ENCODE data around the gene FLVCR2. TPM values are rescaled to one million over a fixed set of nuclear protein-coding genes. Genes with fewer than 3 reads are reported as not detected.

Gene FLVCR2
- total and polyA plus RNA-seq, 2 of the 13 experiments (the other 11 are each of a cell fraction or from before 2014, with no cell fraction given), result 9.9 to 10.5 TPM

DNA sequence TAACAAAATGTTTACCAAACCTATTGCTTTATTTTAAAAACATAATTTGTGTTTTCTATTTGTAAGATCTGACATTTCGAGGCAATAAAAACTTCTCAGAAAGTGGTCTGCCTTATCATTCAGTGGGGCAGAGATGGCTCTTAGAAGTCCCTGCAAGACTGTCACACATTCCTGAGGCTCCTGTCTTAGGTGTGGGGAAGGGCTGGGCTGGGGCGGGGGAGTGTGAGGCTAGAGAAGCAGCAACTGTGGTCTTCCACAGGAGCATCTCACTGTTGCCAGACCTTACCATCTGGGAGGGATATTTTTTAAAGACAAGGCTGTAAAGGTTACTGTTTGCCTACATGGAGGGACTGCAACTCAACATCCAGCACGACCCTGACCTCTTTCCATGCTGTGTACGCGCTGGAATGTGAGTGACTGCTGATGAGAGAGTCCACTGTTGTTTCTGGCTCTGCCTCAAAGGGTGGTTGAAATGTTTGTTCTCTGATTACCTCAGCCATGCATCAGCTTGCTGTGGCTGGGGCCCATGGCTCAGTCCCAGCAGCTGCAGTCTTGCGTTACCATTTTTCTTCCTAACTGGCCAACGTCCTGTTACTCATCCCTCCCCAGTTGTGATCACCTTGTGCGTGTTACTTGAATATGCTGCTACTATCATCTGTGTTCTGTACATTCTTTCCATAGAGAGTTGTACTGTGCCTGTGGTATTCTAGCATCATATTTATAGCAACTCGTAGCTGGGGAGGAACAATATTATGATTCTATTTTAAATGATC lies 69.8 kb downstream of the FLVCR2 start (continued):
- TF ChIP-seq, protein P1, sequence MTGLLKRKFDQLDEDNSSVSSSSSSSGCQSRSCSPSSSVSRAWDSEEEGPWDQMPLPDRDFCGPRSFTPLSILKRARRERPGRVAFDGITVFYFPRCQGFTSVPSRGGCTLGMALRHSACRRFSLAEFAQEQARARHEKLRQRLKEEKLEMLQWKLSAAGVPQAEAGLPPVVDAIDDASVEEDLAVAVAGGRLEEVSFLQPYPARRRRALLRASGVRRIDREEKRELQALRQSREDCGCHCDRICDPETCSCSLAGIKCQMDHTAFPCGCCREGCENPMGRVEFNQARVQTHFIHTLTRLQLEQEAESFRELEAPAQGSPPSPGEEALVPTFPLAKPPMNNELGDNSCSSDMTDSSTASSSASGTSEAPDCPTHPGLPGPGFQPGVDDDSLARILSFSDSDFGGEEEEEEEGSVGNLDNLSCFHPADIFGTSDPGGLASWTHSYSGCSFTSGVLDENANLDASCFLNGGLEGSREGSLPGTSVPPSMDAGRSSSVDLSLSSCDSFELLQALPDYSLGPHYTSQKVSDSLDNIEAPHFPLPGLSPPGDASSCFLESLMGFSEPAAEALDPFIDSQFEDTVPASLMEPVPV (CRISPR knock-in tag; IDR thresholded peaks at IDR 0.05), result 0 out of 2 replicates have a peak, but pooled peaks have one; percentile 31
- TF ChIP-seq ETV5 (CRISPR knock-in tag; IDR thresholded peaks at IDR 0.05; ENCODE audit: borderline replicate concordance) (peak; percentile 77; the same call in 1 of the 2 replicates), ISL2 (CRISPR knock-in tag; IDR thresholded peaks at IDR 0.05) (peak; percentile 96), ZMYM2 (CRISPR knock-in tag; IDR thresholded peaks at IDR 0.05) (peak; percentile 69), NFATC3 (CRISPR knock-in tag; IDR thresholded peaks at IDR 0.05) (no peak), RELA (CRISPR knock-in tag; IDR thresholded peaks at IDR 0.05) (no peak; the same call in 1 of the 2 replicates), ZKSCAN1 (IDR thresholded peaks at IDR 0.05; ENCODE audit: low read length) (no peak), ZNF564 (CRISPR knock-in tag; IDR thresholded peaks at IDR 0.05) (peak; percentile 59; the same call in 1 of the 2 replicates), DPF2 (CRISPR knock-in tag; IDR thresholded peaks at IDR 0.05; ENCODE audit: borderline replicate concordance, low read depth) (peak; percentile 97), NFE2 (CRISPR knock-in tag; IDR thresholded peaks at IDR 0.05) (no peak), ZFP1 (CRISPR knock-in tag; IDR thresholded peaks at IDR 0.05) (peak; percentile 85; the same call in 1 of the 2 replicates), EEA1 (CRISPR knock-in tag; IDR thresholded peaks at IDR 0.05; ENCODE audit: borderline replicate concordance) (no peak)
- TF ChIP-seq, protein P2, sequence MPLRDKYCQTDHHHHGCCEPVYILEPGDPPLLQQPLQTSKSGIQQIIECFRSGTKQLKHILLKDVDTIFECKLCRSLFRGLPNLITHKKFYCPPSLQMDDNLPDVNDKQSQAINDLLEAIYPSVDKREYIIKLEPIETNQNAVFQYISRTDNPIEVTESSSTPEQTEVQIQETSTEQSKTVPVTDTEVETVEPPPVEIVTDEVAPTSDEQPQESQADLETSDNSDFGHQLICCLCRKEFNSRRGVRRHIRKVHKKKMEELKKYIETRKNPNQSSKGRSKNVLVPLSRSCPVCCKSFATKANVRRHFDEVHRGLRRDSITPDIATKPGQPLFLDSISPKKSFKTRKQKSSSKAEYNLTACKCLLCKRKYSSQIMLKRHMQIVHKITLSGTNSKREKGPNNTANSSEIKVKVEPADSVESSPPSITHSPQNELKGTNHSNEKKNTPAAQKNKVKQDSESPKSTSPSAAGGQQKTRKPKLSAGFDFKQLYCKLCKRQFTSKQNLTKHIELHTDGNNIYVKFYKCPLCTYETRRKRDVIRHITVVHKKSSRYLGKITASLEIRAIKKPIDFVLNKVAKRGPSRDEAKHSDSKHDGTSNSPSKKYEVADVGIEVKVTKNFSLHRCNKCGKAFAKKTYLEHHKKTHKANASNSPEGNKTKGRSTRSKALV (CRISPR knock-in tag; IDR thresholded peaks at IDR 0.05), result peak; percentile 65; the same call in 1 of the 2 replicates
- TF ChIP-seq, protein P3, sequence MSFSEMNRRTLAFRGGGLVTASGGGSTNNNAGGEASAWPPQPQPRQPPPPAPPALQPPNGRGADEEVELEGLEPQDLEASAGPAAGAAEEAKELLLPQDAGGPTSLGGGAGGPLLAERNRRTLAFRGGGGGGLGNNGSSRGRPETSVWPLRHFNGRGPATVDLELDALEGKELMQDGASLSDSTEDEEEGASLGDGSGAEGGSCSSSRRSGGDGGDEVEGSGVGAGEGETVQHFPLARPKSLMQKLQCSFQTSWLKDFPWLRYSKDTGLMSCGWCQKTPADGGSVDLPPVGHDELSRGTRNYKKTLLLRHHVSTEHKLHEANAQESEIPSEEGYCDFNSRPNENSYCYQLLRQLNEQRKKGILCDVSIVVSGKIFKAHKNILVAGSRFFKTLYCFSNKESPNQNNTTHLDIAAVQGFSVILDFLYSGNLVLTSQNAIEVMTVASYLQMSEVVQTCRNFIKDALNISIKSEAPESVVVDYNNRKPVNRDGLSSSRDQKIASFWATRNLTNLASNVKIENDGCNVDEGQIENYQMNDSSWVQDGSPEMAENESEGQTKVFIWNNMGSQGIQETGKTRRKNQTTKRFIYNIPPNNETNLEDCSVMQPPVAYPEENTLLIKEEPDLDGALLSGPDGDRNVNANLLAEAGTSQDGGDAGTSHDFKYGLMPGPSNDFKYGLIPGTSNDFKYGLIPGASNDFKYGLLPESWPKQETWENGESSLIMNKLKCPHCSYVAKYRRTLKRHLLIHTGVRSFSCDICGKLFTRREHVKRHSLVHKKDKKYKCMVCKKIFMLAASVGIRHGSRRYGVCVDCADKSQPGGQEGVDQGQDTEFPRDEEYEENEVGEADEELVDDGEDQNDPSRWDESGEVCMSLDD (CRISPR knock-in tag; IDR thresholded peaks at IDR 0.05; ENCODE audit: borderline replicate concordance), result no peak
- TF ChIP-seq, protein P4, sequence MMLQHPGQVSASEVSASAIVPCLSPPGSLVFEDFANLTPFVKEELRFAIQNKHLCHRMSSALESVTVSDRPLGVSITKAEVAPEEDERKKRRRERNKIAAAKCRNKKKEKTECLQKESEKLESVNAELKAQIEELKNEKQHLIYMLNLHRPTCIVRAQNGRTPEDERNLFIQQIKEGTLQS (CRISPR knock-in tag; IDR thresholded peaks at IDR 0.05), result peak; percentile 96
- TF ChIP-seq, protein P5, sequence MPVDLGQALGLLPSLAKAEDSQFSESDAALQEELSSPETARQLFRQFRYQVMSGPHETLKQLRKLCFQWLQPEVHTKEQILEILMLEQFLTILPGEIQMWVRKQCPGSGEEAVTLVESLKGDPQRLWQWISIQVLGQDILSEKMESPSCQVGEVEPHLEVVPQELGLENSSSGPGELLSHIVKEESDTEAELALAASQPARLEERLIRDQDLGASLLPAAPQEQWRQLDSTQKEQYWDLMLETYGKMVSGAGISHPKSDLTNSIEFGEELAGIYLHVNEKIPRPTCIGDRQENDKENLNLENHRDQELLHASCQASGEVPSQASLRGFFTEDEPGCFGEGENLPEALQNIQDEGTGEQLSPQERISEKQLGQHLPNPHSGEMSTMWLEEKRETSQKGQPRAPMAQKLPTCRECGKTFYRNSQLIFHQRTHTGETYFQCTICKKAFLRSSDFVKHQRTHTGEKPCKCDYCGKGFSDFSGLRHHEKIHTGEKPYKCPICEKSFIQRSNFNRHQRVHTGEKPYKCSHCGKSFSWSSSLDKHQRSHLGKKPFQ (CRISPR knock-in tag; IDR thresholded peaks at IDR 0.05; ENCODE audit: insufficient replicate concordance), result peak; percentile 67
- TF ChIP-seq, protein P6, sequence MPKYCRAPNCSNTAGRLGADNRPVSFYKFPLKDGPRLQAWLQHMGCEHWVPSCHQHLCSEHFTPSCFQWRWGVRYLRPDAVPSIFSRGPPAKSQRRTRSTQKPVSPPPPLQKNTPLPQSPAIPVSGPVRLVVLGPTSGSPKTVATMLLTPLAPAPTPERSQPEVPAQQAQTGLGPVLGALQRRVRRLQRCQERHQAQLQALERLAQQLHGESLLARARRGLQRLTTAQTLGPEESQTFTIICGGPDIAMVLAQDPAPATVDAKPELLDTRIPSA (CRISPR knock-in tag; IDR thresholded peaks at IDR 0.05; ENCODE audit: borderline replicate concordance), result no peak

Measured in HepG2 (cell line).